OCI-LY3 (cell line): ENCODE results near the gene PTPRD.

ENCODE experiments used
- H2AFZ ChIP-seq: fragments of 200-600, 300-600 bp; shearing (Covaris generic); 2 replicates; pipeline ENCODE4 v1.6.0; 2014; ENCODE audit warnings: antibody characterized with exemption, low read depth, low read length
- H3K27ac ChIP-seq: fragments of 200-600, 300-600 bp; sonication (generic); 2 replicates; pipeline ENCODE4 v1.5.1; 2014; ENCODE audit warnings: mild to moderate bottlenecking, low read length, moderate library complexity, mixed read lengths
- H3K27me3 ChIP-seq: fragments of 200-600, 300-600 bp; sonication (generic); 2 replicates; pipeline ENCODE4 v1.6.1; 2014; ENCODE audit warnings: low read depth, low read length, mixed read lengths
- H3K36me3 ChIP-seq: fragments of 200-600, 300-600 bp; sonication (generic); replicated peaks from 2 replicates; pipeline ENCODE3; 2014; ENCODE audit warnings: low read depth, low read length, mixed read lengths
- H3K4me1 ChIP-seq: fragments of 300-600, 200-600 bp; sonication (generic); 2 replicates; pipeline ENCODE4 v1.6.1; 2014; ENCODE audit warnings: low read length, mixed read lengths
- H3K4me2 ChIP-seq: fragments of 200-600, 300-600 bp; sonication (generic); 2 replicates; pipeline ENCODE4 v1.6.1; 2014; ENCODE audit warnings: low read length, mixed read lengths
- H3K4me3 ChIP-seq: fragments of 300-600, 200-600 bp; sonication (generic); 2 replicates; pipeline ENCODE4 v1.5.1; 2014; ENCODE audit warnings: antibody characterized with exemption, mild to moderate bottlenecking, low read length, moderate library complexity
- H3K79me2 ChIP-seq: fragments of 300-600, 200-600 bp; shearing (Covaris generic); 2 replicates; pipeline ENCODE4 v1.6.1; 2014; ENCODE audit warnings: mild to moderate bottlenecking, low read length, mixed read lengths
- H3K9ac ChIP-seq: fragments of 300-600, 200-600 bp; shearing (Covaris generic); 2 replicates; pipeline ENCODE4 v1.6.0; 2014; ENCODE audit warnings: mild to moderate bottlenecking, low read length, moderate library complexity
- H3K9me3 ChIP-seq: fragments of 200-600, 300-600 bp; shearing (Covaris generic); 2 replicates; pipeline ENCODE4 v1.6.1; 2014; ENCODE audit warnings: low read length, mixed read lengths; ENCODE audit not compliant: insufficient read depth
- H4K20me1 ChIP-seq: fragments of 200-600, 300-600 bp; sonication (generic); 2 replicates; pipeline ENCODE4 v1.6.1; 2016; ENCODE audit warnings: low read length, mixed read lengths; ENCODE audit not compliant: insufficient read depth
- CTCF ChIP-seq: fragments of 200-600, 300-600 bp; sonication (generic); IDR thresholded peaks from 2 replicates; pipeline ENCODE4 v1.5.1; 2014; ENCODE audit warnings: antibody characterized with exemption, low read length, low read depth
- EZH2phosphoT487 ChIP-seq: fragments of 200-600 bp; shearing (Covaris generic); IDR thresholded peaks from 2 replicates; pipeline ENCODE4 v1.6.1; 2018; ENCODE audit warnings: antibody characterized with exemption, mixed run types, low read depth

PTPRD gene

GRCh38 chr9:8437259-8437658, 2175.5 kb downstream of the PTPRD start:
- Histone ChIP-seq H3K9me3 (no peaks in the 10 kb centered on the region), H3K4me2 (no peak overlapping the region), H2AFZ (no peak overlapping the region), H4K20me1 (no peaks in the 10 kb centered on the region), H3K9ac (no peak overlapping the region), H3K4me3 (no peak overlapping the region), H3K36me3 (no peaks in the 10 kb centered on the region), H3K27me3 (0 out of 2 replicates have a peak, but pooled peaks cover 3% of the 10 kb centered on the region), H3K27ac (no peak overlapping the region), H3K79me2 (no peaks in the 10 kb centered on the region), H3K4me1 (no peaks in the 10 kb centered on the region)
- TF ChIP-seq EZH2phosphoT487 (no peak), CTCF (no peak)

- no peak overlapping the region for H3K9ac ChIP-seq
- no peak for TF ChIP-seq EZH2phosphoT487
- no peak for TF ChIP-seq CTCF
- H3K4me1 ChIP-seq = no peaks in the 10 kb centered on the region
- no peak overlapping the region for H3K4me3 ChIP-seq
- H3K4me2 ChIP-seq = no peak overlapping the region
- no peaks in the 10 kb centered on the region for H4K20me1 ChIP-seq
- H3K27ac ChIP-seq = no peak overlapping the region
- H2AFZ ChIP-seq = no peak overlapping the region
- H3K27me3 ChIP-seq = 0 out of 2 replicates have a peak, but pooled peaks cover 3% of the 10 kb centered on the region
- H3K9me3 ChIP-seq = no peaks in the 10 kb centered on the region
- no peaks in the 10 kb centered on the region for H3K36me3 ChIP-seq
- no peaks in the 10 kb centered on the region for H3K79me2 ChIP-seq
Observed at GRCh38 chr9:8436786-8437185, 2176.0 kb downstream of the PTPRD start.

- no peaks in the 10 kb centered on the region for H3K9me3 ChIP-seq
- H3K9ac ChIP-seq = no peak overlapping the region
- H3K4me3 ChIP-seq = no peak overlapping the region
- H3K79me2 ChIP-seq = no peaks in the 10 kb centered on the region
- no peak for TF ChIP-seq EZH2phosphoT487
- no peak for TF ChIP-seq CTCF
- H3K4me1 ChIP-seq = no peaks in the 10 kb centered on the region
- no peaks in the 10 kb centered on the region for H4K20me1 ChIP-seq
- no peak overlapping the region for H3K27ac ChIP-seq
- H3K4me2 ChIP-seq = no peak overlapping the region
- no peak overlapping the region for H2AFZ ChIP-seq
- H3K27me3 ChIP-seq = 0 out of 2 replicates have a peak, but pooled peaks cover 3% of the 10 kb centered on the region
- H3K36me3 ChIP-seq = no peaks in the 10 kb centered on the region
Observed at GRCh38 chr9:8434621-8435020, 2178.2 kb downstream of the PTPRD start.

DNA sequence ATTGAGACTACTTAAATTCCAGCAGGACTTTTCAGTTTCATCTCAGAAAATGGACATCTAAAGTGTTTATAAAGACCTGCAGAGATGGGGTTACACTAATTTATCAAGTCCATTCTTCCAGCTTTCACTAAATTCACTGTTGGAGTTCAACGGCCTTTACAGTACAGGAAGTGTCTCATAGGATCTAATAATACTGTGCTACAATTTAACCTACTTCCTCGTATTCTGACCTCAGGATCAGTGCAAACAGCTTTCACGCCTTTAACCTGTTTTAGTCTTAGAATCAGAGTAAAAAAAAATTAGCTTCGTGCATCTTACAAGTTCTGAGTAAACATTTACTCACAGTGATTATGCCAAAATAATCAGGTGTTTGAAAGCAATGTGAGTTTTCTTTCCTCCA, 2180.6 kb downstream of the PTPRD start:
- Histone ChIP-seq H4K20me1 (no peaks in the 10 kb centered on the region), H3K79me2 (no peaks in the 10 kb centered on the region), H3K4me2 (no peak overlapping the region), H3K36me3 (no peaks in the 10 kb centered on the region), H3K4me3 (no peak overlapping the region), H3K27me3 (0 out of 2 replicates have a peak, but pooled peaks cover 3% of the 10 kb centered on the region), H2AFZ (no peak overlapping the region; the same call in 1 of the 2 replicates), H3K9me3 (no peaks in the 10 kb centered on the region), H3K4me1 (no peaks in the 10 kb centered on the region), H3K9ac (no peak overlapping the region), H3K27ac (no peak overlapping the region)
- no peak for TF ChIP-seq EZH2phosphoT487
- TF ChIP-seq CTCF = no peak
